TTC549 (cell line): ENCODE data around the gene CSAD.

Experiments used
- FAIRE-seq: peaks from 2 replicates; lab custom pipeline; 2012; peaks lifted over from hg19 to GRCh38; lab: Jason Lieb, UNC

Gene CSAD

GRCh38 chr12:53180220-53180930 is at the start of gene CSAD, which contains the start of gene ZNF740:
Gene CSAD, minus strand, starts transcription at chr12:53180925. Its CDS starts 7,455 bp downstream, at chr12:53173470.
Gene ZNF740, plus strand, starts transcription at chr12:53180722. Its CDS starts 1,262 bp downstream, at chr12:53181984.
- no peak for FAIRE-seq

GRCh38 chr12:53230108-53230845 is 49.6 kb upstream of the CSAD start:
- no peak for FAIRE-seq

DNA sequence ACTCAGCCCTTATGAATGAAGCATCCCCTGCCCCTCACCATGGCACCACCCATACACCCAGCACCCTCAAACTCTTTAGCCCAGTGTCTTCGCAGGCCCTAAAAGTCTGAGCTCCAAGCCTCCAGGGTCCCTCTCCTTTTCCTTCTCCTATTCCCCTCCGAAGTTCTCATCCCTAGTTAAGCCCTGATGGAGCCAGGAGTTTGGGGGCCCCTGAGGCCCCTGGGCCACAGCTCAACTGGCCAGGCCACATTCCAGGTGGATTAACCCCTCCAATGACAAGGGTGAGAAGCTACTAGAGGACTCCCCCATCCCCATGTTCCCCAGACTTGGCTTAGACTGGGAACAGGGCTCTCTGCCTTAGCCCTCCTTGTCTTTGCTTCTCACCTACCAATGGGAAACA is 48.7 kb upstream of the CSAD start:
- no peak for FAIRE-seq

DNA sequence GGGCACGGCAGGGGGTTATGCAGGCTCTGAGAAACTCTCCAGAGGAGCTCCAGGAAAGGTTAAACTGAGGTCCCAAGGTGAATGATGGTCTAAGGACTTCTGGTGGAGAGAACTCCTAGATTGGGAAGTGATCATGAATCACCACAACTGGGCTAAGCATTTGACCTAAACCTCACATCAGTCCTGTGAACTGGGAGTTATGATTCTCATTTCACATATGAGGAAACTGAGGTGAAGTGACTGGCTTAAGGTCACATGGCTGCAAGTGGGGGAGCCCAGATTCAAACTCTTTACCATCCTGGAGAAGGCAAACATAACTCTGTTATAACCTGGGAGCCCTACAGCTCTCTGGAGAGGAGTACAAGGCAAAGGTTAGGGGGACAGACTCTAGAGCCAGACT is 47.1 kb upstream of the CSAD start:
- FAIRE-seq: no peak

DNA sequence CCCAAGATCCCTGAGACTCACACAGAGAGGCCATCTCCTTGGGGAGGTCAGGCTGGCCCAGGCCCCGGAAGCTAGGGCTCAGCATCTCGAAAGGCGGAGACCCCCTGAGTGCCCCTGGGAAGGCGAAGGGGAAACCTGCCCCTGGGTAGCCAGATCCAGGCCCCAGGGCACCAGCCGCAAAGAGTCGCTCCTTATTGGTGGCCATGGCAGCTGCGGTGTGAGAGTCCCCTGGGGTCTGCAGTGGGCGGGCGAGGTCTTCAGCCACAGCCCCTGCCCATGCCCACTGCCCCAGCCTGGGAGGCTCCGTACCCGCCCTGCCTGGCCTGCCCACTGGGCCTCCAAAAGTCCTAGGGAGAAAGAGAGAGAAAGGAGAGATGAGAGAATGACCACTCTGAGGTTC is 46.6 kb upstream of the CSAD start:
- no peak for FAIRE-seq

DNA sequence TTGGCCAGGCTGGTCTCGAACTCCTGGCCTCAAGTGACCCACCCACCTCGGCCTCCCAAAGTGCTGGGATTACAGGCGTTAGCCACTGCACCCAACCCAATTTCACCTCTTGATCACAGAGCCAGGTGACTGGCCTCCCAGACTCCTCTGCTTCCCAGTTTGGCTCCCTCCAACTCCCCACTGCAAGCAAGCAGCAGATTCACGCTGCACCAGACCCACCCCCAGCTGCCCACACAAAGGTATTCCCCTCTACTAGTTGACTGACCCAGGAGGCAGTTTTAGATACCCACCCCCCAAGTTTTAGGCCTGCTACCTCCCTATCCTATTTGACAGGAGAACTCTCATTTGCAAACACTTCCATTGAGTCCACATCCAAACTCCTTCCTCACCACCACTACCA is 46.1 kb upstream of the CSAD start:
- FAIRE-seq: no peak

GRCh38 chr12:53225635-53226424 is 45.1 kb upstream of the CSAD start:
- FAIRE-seq: no peak

GRCh38 chr12:53224897-53225634 is 44.3 kb upstream of the CSAD start:
- no peak for FAIRE-seq

DNA sequence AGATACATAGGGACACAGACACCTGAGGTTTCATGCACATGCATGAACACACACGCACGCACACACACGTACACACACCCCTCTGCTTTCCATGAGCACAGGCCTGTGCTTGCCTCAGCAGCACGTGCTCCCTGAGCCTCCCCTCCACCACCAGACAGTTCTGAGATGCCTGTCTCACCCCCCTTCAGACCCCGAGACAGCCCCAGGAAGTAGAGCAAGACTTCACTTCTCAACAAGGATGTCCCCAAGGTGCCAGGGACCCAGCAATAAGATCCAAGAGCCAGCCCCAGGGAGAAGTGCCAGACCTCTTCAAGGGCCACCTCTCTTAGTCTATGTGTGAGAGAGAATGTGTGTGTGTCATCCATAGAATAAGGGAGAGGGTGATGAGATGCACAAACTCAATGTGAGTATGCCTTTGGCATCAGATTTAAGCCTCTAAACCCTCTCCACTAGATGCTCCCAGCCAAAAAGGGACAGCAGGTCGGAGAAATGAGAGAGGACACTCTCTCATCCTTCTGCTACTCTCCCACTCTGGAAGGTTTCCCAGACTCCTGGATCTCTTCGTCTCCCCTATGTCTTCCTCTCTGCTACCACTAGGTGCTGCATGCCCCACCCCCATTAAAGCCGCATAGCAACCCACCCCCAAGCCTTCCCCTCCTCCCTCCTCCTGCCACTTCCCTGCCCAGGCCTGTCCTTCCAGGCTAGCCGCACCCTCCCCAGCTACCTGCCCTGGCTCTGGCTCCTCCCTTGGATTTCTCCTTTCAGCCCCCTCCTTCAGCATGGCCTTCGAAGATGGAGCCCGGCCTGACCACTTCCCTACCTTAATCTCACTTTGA is 43.6 kb upstream of the CSAD start:
- no peak for FAIRE-seq

- FAIRE-seq: no peak
Observed at GRCh38 chr12:53223389-53224060, 42.8 kb upstream of the CSAD start.

- FAIRE-seq: no peak
Observed at GRCh38 chr12:53222806-53223261, 42.1 kb upstream of the CSAD start.

DNA sequence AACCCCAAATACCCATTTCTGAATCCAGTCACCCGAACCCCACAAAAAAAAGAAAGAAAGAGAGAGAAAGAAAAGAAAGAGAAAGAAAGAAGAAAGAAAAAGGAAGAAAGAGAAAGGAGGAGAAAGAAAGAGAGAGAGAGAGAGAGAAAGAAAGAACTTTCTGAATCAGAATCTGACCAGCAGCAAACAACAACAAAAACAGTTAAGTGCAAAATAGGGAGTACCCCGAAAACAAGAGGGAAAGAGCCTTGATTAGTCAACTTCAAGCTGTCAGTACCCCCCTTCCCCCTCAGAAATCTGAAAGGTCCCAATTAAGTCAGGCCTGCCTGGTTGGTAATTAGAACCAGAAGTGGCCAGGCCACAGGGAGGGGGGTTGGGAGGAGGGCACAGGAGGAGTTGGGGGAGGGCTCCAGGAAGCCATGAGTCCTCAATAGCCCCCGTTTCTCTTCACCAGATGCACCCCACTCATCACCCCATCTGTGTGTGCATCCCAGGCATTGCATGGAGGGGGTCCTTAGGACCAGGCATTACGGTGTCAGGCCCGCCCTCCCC is 41.5 kb upstream of the CSAD start:
- FAIRE-seq: no peak

GRCh38 chr12:53221203-53222080 is 40.7 kb upstream of the CSAD start:
- no peak for FAIRE-seq

GRCh38 chr12:53220694-53221202 is 40.0 kb upstream of the CSAD start:
- FAIRE-seq: no peak

DNA sequence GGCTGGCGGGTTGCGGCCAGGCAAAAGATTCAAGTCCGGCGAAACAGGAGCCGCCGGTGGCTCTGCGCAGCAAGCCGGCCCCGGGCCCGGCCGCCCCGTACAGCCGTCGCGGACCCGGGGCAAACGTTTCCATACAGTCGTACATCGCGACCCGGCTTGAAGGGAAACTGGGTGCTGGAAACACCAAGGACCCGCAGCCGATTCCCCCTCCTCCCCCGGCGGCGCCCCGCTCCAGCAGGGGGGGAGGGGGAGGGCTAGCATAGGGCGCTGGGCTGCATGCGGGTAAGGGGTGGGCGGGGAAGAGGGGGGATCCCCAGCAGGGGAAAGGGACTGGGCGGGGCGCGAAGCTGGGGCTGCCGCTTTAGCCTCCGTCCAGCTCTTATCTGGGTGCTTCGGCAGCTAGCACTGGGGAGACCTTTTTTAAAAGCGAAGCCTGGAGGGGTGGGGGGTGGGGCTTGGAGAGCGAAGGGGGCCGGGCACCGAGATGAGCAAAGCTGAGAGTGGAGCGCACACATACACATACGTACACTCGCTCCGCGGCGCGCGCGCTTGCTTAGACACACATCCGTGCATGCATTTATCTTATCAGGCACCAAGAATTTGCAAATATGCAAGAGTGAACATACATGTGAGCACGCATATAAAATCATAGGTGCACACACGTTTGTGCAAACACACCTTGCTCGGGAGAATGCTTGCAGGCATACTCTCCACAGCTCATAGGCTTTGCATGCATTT is 39.4 kb upstream of the CSAD start:
- no peak for FAIRE-seq

GRCh38 chr12:53219292-53219955 is 38.7 kb upstream of the CSAD start:
- no peak for FAIRE-seq

DNA sequence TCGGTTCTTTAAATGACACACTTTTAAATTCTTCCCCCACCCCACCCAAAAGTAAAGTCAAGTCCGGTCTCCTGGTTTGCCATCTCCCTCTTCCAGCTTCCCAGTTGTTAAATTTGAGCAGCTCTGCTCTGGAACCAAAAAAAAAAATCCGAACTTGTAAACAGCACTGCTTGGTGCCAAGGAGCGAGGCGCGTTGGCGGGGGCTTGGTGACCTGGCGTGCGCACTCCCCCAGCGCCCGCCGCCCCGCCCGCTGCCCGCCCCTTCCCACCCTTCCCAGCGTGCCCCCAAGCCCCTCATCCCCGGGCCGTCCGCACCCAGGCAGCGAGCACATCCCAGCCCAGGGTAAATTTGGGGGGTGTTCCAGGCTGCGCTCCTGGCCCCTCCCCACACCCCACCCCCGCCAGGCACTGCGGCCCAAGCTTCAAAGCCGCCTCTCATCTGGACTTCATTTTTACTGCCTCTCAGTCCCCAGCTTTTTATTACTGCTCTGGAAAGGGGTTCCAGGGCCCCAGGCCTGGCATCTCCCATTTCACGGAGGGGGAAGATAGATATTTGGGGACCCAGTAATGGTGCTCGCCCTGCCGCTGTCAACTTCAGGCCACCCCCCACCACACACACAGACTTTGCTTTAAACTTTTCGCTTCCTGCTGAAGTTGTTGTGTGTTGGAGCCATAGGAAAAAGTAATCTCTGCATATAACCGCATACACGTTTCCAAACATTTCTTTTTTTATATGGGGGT is 38.0 kb upstream of the CSAD start:
- no peak for FAIRE-seq
